Tibial nerve (tissue), 3 donors: ENCODE data around the gene GAL3ST1.

Experiments used
- POLR2A ChIP-seq, 2 donors: fragments of 450-650 bp; IDR thresholded peaks; one replicate each; pipeline ENCODE4 v1.6.1; 2017; ENCODE audit warnings: antibody characterized with exemption in 2 of 2, mild to moderate bottlenecking in 2 of 2, moderate library complexity in 2 of 2
- TF ChIP-seq, protein P1 (sequence below), 5 experiments: fragments of 200-600 bp in 3 of 5; fragments of 450-650 bp in 2 of 5; sonication (generic) in 3 of 5; IDR thresholded peaks; one replicate each; pipeline ENCODE4 v1.5.1; 2016 to 2019; ENCODE audit warnings: antibody characterized with exemption in 5 of 5, mild to moderate bottlenecking in 3 of 5, moderate library complexity in 2 of 5

DNA sequence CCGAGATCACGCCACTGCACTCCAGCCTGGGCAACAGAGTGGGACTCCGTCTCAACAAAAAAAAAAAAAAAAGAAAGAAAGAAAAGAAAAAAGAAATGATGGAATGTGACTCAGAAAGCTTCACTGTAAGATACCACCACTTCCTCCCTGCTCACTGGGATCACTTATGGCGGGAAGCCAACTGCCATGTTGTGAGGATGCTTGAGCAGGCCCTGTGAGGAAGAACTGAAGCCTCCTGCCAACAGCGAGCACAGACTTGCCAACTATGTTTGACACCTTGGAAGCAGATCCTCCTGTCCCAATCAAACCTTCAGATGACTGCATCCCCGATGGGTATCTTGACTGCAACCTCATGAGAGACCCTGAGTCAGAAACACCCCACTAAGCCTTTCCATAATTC, 36.2 kb downstream of the GAL3ST1 start:
- TF ChIP-seq, protein P1, sequence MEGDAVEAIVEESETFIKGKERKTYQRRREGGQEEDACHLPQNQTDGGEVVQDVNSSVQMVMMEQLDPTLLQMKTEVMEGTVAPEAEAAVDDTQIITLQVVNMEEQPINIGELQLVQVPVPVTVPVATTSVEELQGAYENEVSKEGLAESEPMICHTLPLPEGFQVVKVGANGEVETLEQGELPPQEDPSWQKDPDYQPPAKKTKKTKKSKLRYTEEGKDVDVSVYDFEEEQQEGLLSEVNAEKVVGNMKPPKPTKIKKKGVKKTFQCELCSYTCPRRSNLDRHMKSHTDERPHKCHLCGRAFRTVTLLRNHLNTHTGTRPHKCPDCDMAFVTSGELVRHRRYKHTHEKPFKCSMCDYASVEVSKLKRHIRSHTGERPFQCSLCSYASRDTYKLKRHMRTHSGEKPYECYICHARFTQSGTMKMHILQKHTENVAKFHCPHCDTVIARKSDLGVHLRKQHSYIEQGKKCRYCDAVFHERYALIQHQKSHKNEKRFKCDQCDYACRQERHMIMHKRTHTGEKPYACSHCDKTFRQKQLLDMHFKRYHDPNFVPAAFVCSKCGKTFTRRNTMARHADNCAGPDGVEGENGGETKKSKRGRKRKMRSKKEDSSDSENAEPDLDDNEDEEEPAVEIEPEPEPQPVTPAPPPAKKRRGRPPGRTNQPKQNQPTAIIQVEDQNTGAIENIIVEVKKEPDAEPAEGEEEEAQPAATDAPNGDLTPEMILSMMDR (IDR thresholded peaks at IDR 0.05): no peak
- TF ChIP-seq POLR2A (IDR thresholded peaks at IDR 0.05): no peak
